GM19328 (cell line): Measurements from ENCODE around the gene UVSSA.

Experiments
- ATAC-seq: cut with Tn5 transposase; IDR thresholded peaks from one replicate; pipeline ENCODE4 v1.9.1; 2021; ENCODE audit warnings: mild to moderate bottlenecking, moderate library complexity; ENCODE audit not compliant: unreplicated experiment

UVSSA gene

GRCh38 chr4:1346781-1347409, at the start of gene UVSSA:
UVSSA (plus strand) TSS chr4:1347208; CDS start chr4:1348092, 884 bp downstream.
- ATAC-seq: peak; percentile 95

- no peak for ATAC-seq
Observed at GRCh38 chr4:1297456-1298325, 49.3 kb upstream of the UVSSA start.

GRCh38 chr4:1298461-1298860, 48.5 kb upstream of the UVSSA start:
- no peak for ATAC-seq

GRCh38 chr4:1299301-1299860, 47.6 kb upstream of the UVSSA start:
- ATAC-seq: no peak

GRCh38 chr4:1300466-1301455, 46.2 kb upstream of the UVSSA start:
- ATAC-seq: no peak

- no peak for ATAC-seq
Observed at GRCh38 chr4:1302159-1302558, 44.8 kb upstream of the UVSSA start.

GRCh38 chr4:1305261-1305711, 41.7 kb upstream of the UVSSA start:
- no peak for ATAC-seq

- no peak for ATAC-seq
Observed at GRCh38 chr4:1305781-1306455, 41.1 kb upstream of the UVSSA start.

- ATAC-seq: no peak
Observed at GRCh38 chr4:1307951-1308735, 38.9 kb upstream of the UVSSA start.

- ATAC-seq: no peak
Observed at GRCh38 chr4:1309261-1310010, 37.6 kb upstream of the UVSSA start.

- no peak for ATAC-seq
Observed at GRCh38 chr4:1310031-1310795, 36.8 kb upstream of the UVSSA start.

- ATAC-seq: no peak
Observed at GRCh38 chr4:1310796-1311631, 36.0 kb upstream of the UVSSA start.

GRCh38 chr4:1312821-1313640, 34.0 kb upstream of the UVSSA start:
- no peak for ATAC-seq

- no peak for ATAC-seq
Observed at GRCh38 chr4:1315306-1315705, 31.7 kb upstream of the UVSSA start.

GRCh38 chr4:1315836-1316536, 31.0 kb upstream of the UVSSA start:
- no peak for ATAC-seq
